GM21423 (cell line): ENCODE results near the gene PHEX.

Experiments used
- ATAC-seq: cut with Tn5 transposase; IDR thresholded peaks from one replicate; pipeline ENCODE4 v1.9.1; 2021; ENCODE audit warnings: mild to moderate bottlenecking, moderate library complexity; ENCODE audit not compliant: unreplicated experiment

Gene PHEX

DNA sequence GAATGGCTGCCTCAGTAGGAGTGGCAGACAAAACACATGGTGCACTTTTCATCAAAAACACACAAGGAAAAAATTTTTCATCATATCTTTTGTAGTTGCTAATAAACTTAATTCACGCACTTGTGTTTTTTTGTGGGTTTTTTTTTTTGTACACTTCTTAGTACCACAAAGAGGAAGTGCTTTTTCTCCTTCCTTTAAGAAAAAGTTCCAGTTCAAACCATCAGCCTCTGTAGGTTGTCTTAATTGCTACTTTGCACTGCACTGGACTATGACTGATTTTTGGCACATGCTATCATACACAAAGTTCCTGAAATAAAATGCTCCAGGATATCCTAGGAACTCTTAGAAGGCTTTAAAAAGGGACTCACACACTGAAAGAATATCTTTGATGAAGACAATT, at the start of gene PHEX:
PHEX (plus strand) TSS at position 242 of the 400 bp plus-strand sequence. CDS start 681 bp downstream, outside the sequence.
- ATAC-seq = no peak

DNA sequence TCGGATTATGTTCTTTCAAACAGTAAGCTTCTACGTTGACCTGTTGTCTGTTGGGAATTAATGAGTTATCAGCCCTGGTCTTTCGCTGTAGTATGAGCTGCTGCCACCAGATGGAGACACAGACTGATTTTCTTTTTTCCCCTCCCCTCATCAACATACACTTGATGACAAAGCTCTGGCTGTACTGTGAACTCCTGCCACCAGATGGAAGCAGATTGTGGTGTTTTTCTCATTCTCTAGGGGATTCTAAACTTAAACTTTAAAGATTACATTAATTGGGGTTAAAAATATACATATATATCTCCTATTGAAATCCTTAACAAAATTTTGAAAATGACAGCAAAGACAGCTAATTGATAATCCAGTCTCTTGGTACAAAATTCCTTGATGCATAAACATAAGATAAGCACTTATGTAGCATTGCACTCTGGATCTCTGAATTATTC, 46.8 kb upstream of the PHEX start:
- ATAC-seq = peak; percentile 80

DNA sequence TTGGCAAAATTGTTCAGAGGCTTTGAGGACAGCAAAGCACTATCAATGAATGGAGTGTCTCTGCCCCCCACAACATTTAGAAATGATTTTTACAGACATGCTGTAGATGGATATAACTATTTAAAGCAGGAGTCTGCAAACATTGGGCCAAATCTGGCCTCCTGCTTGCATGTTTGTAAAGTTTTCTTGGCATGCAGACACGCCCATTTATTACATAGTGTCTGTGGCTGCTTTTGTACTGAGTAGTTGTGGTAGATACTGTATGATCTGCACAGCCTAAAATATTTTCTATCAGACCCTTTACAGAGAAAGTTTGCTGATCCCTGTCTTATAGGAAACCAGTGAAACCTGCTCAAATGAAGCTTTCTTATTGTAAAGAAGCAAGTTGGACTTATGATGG, 45.5 kb upstream of the PHEX start:
- ATAC-seq = no peak

DNA sequence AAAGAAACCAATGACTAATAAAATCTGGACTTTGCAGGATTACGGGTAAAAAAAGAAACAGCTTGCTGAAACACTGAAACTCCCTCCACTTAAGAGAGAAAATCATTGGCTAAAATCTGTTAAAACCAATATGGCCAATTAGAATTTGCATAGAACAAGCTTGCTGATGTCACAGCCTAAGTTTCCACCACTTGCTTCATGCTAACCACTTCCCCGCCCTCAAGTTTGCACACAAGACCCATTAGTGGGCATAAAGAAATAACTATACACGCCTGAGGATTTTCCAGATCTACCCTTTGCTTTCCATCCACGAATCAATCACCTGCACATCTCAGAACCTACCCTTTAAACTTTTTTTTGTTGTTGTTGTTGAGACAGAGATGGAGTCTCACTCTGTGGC, 42.7 kb upstream of the PHEX start:
- peak; percentile 38 for ATAC-seq

DNA sequence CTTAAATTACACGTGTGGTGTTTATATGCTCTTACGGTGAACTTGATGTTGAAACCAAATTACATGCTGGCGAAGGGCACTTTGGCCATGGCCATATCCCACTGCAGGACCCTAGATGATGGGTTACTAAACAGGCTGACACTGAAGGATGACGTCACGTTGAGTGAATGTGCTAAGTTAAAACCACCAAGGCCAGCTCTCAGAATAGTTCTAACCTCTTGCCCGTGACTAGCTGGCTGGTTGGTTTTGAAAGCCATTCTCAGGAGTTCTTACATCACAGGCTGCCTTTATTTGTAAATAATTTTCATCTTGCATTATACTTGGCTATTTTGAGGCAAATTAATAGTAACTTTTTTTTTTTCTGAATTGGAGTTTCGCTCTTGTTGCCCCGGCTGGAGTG, 41.3 kb upstream of the PHEX start:
- ATAC-seq = no peak

DNA sequence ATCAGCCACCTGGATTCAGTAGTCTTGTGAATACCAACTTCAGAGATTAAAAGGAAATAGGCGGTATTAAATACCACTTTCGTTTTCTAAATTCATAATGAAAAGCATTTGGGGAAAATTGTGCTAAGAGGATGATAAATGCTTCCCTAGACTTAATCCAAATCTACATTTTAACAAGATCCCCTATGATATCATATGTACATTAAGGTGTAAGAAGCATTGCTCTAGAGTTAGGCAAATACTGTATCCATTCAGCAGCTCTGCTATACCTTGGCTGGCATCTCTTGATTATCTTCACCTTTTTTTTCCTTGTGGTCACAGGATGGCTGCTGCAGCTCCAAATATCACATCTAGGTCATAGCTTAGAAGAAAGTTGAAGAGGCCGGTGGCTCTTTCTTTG, 40.6 kb upstream of the PHEX start:
- ATAC-seq = no peak

DNA sequence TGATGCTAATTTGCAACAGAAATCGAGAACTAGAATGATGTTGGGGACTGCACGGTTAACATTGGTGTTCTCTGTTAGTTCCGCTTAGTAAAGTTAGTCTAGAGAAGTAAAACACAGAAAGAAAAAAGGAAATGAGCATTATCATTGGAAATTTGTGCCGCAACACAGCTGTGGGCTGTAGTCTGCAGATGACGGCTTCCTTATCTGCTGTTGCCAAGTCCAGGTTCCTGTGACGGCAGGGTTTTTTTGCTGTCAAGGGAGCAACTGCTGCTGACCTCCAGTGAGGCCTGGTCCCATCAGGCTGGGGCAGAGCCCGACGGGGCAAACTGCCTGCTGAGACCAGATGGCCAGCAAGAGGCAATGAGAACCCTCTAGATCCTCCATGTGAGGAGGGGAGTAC, 38.9 kb upstream of the PHEX start:
- ATAC-seq = peak; percentile 76

DNA sequence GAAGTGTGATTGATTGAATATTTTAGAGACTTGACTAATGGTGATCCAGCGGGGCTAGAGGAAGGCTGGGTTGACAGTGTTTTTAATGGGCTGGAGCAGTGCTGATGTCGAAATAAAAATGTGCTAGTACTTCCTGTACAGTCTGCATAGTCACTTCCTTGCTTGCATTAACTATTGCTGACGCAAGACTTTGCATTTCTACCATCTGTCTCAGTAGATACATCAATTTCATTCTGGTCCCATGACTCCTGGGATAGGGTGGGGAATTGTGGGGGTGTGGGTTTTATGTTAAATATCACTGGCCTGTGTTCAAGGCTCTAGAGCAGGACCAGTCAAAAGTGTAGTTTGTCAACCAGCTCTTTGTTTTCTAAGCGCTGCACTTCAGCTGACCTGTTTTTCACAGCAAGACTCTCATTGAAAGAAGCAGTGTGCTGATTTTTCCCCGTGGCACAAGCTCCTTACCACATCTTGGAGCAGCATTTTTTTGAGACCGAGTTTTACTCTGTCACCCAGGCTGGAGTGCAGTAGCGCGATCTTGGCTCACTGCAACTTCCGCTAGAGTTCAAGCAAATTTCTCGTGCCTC, 35.2 kb upstream of the PHEX start:
- no peak for ATAC-seq

DNA sequence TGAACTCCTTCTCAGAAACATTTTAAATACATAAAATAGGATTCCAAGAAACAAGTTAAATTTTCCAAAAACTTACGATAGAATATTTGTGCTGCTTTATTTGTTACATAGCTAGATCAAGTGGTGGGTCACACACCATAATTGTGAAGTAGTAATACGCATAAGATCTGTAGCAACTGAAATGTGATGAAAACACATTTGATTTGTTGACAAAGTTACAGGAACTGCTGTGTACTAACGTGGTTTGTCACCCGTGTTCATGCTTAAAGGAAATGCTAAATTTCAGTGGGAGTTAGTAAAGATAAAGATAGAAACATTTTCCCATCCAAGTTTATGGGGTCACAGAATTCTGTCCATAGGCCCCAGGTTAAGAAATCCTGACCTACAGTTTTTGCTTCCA, 34.1 kb upstream of the PHEX start:
- ATAC-seq = no peak

DNA sequence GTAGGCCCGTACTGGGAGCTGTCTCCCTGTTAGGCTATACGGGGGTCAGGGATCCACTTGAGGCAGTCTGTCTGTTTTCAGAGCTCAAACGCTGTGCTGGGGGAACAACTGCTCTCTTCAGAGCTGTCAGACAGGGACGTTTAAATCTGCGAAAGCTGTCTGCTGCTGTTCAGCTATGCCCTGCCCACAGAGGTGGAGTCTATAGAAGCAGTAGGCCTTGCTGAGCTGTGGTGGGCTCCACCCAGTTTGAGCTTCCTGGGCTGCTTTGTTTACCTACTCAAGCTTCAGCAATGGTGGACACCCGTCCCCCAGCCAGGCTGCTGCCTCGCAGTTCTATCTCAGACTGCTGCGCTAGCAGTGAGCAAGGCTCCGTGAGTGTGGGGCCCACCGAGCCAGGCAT, 27.3 kb upstream of the PHEX start:
- ATAC-seq = no peak

DNA sequence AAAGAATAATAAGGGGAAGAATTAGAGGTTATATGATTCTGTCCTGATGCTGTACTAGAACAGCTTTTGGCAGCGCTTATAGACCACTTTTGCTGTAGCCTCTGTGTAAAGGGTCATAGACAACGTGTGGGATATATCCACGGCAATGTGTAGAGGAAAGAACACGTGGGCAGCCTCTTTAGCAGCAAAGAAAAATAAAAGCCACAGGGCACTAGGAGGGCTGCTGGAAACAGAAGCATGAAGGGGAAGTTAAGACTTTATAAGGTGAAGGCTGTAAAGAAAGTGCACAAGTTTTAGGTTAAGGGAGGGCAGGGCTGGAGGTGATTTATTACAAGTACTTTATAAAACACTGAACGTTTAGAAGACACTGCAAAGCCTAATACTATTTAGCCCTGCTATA, 20.1 kb upstream of the PHEX start:
- no peak for ATAC-seq

DNA sequence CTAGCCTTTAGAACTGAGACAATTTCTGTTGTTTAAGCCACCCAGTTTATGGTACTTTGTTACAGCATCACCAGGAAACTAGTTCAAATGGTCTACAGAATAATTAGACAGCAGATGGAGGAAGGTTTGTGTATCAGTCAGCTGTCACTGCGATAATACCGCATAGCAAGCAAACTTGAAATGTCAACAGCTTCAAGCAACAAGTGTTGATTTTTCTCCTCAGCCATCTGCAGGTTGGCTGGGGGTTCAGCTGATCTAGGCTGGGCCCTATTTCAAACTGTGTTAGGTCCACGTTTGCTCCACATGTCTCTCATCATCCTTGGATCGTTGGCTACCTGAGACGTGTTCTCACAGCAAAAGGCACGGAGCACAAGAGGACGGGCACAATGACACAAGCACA, 19.2 kb upstream of the PHEX start:
- no peak for ATAC-seq

DNA sequence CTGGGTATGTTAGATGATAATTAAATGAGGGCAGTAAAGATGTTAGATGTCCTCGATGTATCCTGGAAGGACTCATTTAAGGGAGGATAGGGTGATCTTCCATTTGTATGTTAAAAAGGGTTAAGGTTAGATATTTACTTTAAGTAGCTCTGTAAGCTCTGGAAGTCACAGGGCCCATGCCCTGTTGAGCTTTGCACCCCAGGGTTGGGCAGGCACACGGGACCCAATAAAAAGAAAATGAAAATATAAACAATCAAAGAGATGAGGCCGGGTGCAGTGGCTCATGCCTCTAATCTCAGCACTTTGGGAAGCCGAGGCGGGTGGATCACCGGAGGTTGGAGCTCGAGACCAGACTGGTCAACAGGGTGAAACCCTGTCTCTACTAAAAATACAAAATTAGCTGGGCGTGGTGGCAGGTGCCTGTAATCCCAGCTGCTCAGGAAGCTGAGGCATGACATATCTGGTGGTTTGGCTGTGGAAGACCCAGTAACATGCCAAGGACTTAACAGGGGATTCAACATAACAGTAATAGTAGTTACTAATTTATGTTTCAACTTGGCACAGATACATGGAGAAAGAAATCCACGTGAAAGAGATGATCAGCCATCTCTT, 16.9 kb upstream of the PHEX start:
- no peak for ATAC-seq

DNA sequence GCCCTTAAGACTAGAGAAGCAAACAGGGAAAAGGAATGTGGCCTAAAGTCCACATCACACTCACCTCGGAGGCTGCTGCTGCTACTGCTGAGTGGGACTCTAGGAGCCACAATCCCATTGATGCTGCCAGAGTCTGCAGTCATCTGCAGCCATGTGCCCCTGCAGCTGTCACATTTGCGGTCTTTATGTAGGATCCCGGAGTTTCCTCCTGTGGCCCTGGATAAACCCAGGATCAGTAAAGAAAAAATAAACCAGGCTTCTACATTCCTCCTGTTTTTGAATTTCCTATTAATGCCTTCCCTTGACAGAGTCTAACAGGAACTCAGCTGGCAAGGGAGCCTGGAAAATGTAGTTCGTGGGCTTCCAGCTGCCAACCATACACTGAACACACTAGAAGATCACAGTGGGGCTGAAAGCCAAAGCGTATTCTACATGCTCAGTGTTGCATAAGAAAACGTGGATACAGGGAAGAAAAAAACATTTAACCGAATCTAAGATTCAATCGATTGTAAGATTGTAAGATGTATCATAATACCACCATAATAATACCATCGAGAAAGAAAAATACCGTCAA, 10.3 kb upstream of the PHEX start:
- no peak for ATAC-seq

DNA sequence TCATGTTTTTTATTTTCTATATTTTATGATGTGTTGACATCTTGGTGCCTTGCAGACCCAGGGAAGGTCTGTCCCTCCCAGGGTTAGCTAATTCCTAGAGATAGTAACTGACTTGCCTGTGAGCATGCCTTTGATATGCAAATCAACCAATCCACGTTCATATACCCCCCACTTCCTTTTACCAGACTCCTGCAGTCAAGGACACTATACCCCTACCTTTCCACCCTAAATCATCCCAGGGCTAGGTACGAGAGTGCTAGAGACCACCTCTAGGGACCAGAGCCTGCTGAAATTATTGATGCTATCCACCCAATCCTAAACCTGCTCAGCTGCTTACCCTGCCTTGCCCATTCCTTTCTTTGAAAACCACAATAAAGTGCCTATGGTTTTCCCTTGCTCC, 7.5 kb upstream of the PHEX start:
- no peak for ATAC-seq

DNA sequence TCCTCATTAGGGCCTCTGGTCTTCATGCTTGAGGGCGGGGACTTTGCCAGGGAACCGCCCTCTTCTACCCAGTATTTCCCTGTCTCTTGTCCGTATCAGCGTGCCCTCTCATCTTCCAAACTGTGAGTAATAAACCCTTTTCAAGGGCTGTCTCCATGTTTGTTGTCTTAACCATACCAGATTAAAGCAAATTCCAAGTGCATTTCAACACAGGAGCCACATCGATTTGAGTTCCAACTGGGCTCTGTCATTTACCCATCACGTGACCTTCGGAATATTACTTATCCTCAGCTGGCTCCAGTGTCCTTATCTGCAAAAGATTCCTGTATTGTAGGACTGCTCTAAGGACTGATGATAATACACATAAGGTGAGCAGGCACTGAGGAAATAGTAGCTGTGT, 6.4 kb upstream of the PHEX start:
- ATAC-seq = no peak

DNA sequence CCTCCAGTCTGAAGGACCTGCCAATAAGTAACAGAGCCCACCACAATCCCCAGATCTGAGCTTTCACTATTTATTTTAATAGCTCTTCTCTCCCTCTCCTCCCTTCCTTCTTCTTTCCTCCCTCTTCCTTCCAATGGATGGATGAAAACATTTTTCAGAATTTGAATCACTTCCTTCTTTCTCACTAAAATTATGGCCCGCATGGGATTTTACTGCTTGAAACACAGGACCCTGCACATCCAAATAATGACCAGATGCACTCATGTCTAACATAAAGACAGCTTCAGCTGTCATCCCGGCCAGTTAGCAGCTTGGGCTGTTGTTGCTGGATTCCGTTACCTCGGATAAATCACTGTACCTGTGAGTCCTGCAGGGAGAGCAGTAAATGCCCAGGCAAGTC, 5.4 kb upstream of the PHEX start:
- ATAC-seq = no peak

DNA sequence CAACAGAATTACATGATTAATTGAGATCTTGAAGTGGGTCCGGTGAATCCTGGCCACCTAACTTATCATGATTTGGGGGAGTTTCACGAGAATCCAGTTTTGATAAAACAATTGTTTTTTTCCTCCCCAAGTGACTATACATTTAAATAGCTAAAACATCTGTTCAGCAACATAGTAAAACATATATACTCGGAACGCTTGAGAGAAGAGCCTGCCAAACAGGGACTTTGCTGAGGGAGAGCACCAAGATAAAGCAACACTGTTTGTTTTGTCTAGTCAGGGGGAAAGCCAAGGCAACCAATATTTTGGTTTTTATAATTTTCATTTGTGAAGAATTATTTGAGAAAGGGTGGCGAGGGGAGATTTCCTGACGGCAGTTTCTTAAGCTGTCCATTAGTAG, 381 bp downstream of the PHEX start:
- no peak for ATAC-seq

DNA sequence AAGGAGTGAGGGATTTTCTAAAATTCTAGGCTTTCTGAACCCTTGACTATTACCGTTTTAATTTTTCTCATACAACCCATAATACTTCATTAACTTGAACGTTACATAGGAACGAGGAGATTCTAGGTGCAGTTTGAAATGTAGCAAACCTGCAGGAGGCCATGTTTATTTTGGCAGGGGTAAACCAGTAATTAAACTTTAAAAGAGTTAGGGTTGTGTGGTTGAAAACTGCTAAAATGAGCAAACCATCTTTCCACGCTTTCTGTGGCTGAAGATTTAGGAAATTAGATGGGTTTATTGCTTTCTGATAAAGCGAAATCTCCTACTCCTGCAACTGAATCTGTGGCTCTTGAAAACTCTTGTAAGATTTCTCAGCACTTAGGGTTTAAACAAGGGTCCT, 1.7 kb downstream of the PHEX start:
- no peak for ATAC-seq

DNA sequence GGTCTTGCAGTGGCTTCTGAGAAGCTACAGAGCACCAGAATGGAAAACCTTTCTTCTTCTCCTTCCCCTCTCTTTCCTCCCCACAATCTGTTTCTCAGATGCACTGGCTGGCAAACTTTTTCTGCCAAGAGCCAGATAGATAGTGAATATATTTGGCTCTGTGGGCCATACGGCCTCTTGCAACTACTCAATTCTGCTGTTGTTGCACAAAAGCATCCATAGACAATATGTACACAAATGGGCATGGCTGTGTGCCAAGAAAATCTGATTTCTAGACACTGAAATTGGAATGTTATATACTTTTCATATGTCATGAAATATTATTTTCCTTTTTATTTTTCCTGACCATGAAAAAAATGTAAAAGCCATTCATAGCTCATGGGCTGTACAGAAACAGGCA, 3.1 kb downstream of the PHEX start:
- ATAC-seq = no peak

DNA sequence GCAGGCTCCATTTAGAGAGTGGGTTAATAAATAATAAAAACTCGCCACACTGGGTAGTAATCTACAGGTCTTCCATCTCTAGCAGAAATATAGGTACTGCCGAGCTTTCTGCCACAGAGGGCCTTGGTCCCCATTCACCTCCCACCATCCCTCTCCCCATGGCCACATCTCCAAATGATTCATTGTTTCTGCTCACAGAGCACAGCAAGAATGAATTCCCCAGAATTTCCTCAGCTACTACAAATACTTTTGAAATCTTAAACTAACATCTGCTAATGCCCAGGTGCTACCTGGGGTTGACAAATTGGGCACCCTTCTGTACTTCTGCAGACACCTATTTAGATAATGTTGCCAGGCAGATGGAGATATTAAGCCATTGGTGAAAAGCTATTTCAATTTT, 5.1 kb downstream of the PHEX start:
- ATAC-seq = no peak

DNA sequence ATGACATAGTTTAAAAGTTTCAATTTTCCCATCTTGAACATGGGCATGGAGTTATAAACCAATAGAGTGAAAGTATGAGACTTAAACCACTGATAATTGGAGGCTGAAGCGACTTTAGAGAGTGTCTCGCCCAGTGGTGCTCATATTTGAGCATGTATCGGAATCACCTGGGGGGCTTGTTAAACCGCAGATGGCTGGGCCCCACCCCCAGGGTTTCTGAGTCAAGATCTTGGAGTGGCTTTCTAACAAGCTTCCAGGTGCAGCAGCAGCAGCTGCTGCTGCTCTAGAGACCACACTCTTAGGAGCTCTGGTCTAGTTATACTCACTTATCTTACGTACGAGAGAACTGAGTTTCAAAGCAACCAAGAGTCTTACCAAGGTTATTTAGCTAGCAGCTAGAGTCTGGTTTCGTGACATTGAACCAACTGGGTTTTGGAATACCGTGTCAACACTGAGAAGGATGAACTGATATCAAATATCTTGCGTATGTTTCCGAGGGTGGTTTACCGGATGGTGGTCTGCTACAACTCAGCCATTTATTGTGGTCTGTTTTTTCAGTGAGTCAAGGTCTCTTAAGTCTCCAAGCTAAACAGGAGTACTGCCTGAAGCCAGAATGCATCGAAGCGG, 5.9 kb downstream of the PHEX start:
- no peak for ATAC-seq
